GM18861 (cell line): ENCODE measurements around the gene NUP205.
"Not testable (repeated sequence)": the region's sequence is repeated elsewhere in the genome, so short reads cannot be mapped to it uniquely, and the experiment has no call there.

Source experiments
- ATAC-seq: cut with Tn5 transposase; IDR thresholded peaks from one replicate; pipeline ENCODE4 v1.9.1; 2021; ENCODE audit not compliant: unreplicated experiment

NUP205 gene

GRCh38 chr7:135620980-135621850 lies 63.5 kb downstream of the NUP205 start:
- ATAC-seq, result no peak

GRCh38 chr7:135634191-135634878 lies 76.6 kb downstream of the NUP205 start:
- ATAC-seq, result no peak

GRCh38 chr7:135639690-135640089 lies 82.0 kb downstream of the NUP205 start:
- not testable (repeated sequence) for ATAC-seq

- ATAC-seq, result no peak
Observed at GRCh38 chr7:135644154-135644553, 86.4 kb downstream of the NUP205 start.

- ATAC-seq, result no peak
Observed at GRCh38 chr7:135644729-135645128, 87.0 kb downstream of the NUP205 start.

GRCh38 chr7:135645296-135645904 lies 87.7 kb downstream of the NUP205 start:
- ATAC-seq, result no peak

GRCh38 chr7:135647755-135648154 lies 90.0 kb downstream of the NUP205 start:
- ATAC-seq, result no peak

GRCh38 chr7:135648235-135648634 lies 90.5 kb downstream of the NUP205 start:
- no peak for ATAC-seq

- no peak for ATAC-seq
Observed at GRCh38 chr7:135650831-135651573, 93.3 kb downstream of the NUP205 start.

- no peak for ATAC-seq
Observed at GRCh38 chr7:135653340-135654080, 95.8 kb downstream of the NUP205 start.

GRCh38 chr7:135658564-135658963 lies 100.8 kb downstream of the NUP205 start:
- ATAC-seq, result no peak

- no peak for ATAC-seq
Observed at GRCh38 chr7:135659159-135659846, 101.6 kb downstream of the NUP205 start.

GRCh38 chr7:135661311-135662122 lies 103.8 kb downstream of the NUP205 start:
- ATAC-seq, result no peak

- no peak for ATAC-seq
Observed at GRCh38 chr7:135662123-135662372, 104.3 kb downstream of the NUP205 start.

GRCh38 chr7:135662373-135663114 lies 104.8 kb downstream of the NUP205 start, which contains the start of gene STMP1:
TSS of gene STMP1 (plus strand) at chr7:135662514.
- ATAC-seq, result peak; percentile 87

GRCh38 chr7:135664046-135664589 lies 106.4 kb downstream of the NUP205 start:
- no peak for ATAC-seq

- ATAC-seq, result no peak
Observed at GRCh38 chr7:135665042-135665441, 107.3 kb downstream of the NUP205 start.

- no peak for ATAC-seq
Observed at GRCh38 chr7:135666156-135666555, 108.4 kb downstream of the NUP205 start.
